Midbrain (tissue), 1 donor: ENCODE data around the gene CLSTN2.

Experiments
- DNase-seq: peaks from one replicate; lab custom pipeline; 2025; lab: John Stamatoyannopoulos, UW

The CLSTN2 gene

DNA sequence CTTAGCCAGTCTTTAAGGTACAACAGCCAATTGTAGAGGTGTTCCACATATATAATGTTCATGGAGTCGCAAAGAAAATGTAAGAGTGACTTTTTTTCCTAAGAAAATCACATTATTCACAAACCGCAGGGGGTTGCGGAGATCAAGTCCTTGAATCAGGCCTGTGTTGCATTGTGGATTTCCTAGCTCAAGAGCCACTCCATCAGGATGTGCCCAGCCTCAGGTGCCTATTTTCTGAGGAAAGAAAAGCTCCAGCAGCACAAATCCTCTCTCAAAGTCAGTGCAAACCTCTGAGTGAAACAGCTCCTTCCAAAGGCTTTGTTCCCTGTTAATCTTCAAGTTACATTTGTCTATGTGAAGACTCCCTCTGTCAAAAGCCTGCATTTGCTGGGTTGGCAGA lies 349.4 kb downstream of the CLSTN2 start:
- no peak for DNase-seq

DNA sequence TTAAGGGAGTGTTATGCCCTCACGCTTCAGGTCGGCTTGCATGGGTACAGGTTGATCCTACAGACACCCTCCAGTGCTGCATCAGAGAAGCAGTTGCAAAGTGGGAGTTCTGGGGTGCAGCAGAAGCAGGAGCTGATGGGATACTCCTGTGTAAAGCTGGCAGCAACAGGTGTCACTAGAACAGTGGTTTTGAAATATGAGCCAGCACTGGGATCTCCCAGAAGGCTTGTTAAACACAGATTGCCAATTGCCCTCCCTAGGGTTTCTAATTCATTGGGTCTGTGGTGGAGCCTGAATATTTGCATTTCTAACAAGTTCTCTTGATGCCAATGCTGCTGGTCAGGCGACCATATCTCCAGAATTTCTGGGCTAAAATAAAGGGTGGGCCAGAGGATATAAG lies 350.4 kb downstream of the CLSTN2 start:
- no peak for DNase-seq

DNA sequence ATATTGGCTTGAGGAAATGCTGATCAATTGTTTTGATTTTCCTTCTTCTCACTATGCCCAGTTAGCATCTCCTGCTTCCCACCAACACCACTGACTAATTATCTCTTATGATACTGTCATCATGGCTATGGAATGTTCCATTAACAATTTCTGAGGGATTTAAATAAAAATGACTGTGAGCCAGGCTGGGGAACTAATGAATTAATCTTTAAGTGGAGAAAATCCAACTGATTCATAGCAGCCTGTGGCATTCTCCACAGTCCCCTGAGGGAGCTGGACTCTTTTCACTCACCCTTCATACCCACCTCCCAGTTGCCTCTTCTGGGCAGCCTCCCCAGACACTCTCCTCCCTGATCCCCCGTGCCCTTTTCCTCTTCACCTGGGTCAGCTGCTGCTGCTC lies 353.6 kb downstream of the CLSTN2 start:
- no peak for DNase-seq

DNA sequence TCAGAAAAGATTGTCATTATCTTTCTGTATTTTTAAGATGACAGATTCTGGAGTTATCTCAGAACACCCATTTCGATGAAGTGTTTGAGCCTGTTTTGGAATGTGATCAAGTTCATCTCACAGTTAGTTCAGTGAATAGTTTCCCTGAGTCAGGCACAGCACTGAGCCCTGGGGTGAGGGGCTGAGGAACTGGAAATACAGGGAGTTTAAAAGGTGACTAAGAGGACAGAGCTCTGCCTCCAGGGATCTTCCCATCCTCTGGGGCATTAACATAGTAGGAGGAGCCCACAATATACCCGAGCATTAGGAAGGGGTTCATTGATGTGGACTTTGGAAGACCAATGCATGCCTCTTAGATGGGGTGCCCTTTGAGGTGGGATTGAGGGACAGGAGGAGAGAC lies 355.1 kb downstream of the CLSTN2 start:
- DNase-seq: no peak

DNA sequence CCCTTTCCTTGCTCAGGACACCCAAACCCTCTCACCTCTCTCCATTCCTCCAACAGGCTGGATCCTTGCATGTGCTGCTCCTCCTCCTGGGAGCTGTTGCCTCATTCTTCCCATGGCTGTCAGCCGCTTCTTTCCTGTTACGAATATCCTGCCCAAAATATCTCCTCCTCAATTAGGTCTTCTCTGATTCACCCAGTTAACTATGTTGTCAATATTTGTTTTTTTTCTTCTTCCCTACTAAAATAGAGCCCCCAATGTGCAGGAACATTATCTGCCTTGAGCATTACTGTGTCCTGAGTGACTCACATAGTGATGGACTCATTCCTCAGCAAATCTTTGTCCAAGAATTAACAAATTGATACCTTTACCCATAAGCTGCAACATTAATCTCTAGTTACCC lies 357.2 kb downstream of the CLSTN2 start:
- DNase-seq: no peak

DNA sequence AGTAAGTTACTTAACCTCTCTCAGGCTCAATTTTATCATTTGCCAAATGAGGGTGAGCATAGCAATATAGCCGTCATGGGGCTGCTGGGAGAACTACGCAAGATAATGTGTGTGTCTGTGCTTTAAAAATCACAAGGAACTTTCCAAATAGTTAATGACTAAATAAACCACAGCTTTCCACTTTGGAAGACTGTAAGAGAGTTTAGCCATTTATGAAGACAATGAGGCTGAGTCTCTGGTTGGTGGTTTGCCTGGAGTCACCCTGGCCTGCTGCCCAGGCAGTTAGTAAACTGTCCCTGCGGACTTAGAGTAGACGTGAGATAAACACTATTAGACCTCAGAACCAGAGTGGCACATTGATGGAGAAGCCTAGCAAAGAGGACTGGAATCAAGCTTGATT lies 357.7 kb downstream of the CLSTN2 start:
- no peak for DNase-seq

DNA sequence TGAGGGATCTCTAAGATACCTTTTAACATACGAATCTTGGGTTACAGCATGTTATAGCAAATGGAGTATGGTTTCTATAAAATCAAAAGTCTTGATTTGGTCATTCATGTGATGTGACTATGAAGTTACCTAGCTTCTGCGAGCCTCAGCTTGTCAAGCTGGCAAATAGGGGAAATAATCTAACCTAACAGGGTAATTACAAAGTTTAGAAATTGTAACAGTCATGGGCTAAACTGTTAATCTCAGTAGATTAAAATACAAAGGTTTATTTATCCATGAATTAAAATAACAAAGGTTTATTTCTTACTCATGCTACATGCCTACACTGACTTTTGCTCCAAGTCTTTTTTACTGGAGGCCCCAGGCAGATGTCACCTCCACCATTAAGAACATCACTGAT lies 359.1 kb downstream of the CLSTN2 start:
- DNase-seq: no peak

DNA sequence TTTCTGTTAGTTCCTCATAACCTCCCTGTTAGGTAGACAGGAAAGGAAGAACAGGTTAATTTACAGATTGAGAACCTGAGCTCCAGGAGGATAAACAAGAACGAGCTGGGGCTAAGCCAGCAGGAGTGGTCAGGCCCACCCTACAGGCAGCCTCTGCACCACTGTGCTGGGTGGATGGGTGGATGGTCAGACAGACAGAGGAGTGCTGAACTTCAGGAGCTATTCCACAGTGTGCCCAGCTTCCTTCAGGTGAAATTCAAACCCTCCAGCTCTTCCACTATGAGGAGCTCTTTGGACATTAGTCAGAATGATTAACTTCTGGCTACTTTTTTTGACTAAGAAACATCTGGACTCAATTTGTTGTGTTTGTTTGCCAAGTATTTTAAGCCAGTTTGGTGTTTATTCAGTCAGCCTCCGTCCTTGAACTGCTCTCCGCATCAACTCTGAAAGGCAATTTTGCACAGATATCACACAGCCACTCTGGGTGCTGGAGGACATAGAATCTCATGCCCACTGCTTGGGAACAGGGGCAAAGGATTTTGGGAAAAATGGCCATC lies 361.9 kb downstream of the CLSTN2 start:
- DNase-seq: no peak

DNA sequence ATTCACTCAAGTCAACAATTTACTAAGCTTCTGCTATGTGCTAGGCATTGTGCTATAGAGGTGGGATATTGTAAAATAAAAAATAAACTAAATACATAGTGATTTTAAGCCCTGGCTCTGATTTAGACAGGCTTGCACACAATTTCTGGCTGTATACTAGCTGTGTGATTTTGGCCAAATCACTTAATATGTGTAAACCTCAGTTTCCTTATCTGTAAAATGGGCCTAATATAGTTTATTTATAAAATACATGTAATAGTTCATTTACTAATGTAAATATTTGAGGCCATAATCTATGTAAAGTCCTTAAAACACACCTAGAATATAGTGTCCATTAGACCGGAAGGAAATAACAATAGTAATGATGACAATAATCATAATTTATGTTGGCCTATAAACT lies 363.1 kb downstream of the CLSTN2 start:
- no peak for DNase-seq

DNA sequence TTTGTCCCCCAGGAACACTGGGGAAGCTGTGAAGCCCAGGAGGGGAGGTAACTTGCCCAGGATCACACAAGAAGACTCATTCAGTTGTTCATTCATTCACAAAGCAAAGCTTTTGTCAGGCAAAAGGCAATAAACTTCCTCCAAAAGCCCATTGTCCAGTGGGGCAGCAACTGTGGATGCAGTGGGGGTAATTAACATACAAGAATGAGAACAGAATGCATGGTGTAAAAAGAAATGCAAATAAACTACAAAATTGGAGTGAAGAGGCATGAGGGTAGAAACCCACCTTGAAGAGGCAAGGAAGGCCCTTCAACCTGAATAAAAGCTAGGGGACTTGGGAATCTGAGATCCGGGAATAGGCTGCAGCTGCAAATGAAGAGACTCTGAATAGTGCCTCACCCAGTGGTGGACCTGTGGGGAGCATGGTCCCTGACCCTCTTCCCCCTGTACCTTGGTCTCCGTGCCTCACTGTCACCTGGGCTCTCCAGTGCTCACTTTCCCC lies 363.6 kb downstream of the CLSTN2 start:
- DNase-seq: no peak

DNA sequence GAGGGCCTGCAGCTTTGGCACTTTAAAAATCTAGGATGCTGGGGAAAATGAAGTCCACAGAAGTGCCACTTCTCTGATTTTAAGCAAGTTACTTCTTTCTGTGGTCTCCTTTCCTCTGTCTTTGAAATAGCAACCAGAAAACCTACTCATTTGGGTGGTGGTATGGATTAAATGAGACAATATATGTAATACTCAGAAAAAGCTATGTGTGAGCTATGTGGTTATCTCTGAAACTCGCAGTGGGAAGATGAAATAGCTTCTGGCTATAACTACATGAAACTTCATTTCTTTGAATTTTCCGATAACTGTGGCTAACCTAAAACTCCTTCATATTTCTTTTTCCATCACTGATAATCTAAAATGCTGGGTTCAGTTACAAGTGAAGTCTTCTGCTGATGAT lies 368.9 kb downstream of the CLSTN2 start:
- DNase-seq: no peak

DNA sequence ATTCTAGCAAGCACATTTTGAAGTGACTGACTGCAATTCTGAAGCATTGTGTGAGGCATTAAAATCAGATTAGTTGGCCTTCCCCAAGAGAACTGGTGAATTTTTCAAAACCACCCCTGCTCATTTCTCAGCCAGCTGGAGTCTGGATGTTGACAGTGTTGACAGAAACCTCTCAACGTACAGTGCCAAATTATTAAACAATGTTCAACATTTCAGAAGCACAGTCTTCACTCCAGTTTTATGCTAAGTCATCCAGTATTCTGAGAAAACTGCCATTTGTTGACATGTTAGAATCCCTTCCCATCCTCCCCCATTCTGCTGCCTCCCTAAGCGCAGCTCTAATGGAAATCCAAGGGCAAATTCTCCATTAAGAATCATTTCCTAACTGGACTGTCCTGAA lies 373.6 kb downstream of the CLSTN2 start:
- no peak for DNase-seq

DNA sequence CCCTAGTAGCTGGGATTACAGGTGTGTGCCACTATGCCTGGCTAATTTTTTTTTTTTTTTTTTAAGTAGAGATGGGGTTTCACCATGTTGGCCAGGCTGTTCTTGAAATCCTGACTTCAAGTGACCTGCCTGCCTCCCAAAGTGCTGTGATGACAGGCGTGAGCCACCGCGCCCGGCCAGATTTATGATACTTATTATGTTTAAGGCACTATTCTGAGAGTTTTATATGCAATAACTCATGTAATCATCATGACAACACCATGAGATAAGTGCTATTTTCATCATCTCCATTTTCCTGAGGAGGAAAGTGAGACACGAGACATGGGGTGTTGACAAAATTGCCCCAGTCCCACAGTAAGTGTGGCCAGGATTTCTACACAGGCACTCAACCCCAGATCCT lies 376.4 kb downstream of the CLSTN2 start:
- DNase-seq: no peak

DNA sequence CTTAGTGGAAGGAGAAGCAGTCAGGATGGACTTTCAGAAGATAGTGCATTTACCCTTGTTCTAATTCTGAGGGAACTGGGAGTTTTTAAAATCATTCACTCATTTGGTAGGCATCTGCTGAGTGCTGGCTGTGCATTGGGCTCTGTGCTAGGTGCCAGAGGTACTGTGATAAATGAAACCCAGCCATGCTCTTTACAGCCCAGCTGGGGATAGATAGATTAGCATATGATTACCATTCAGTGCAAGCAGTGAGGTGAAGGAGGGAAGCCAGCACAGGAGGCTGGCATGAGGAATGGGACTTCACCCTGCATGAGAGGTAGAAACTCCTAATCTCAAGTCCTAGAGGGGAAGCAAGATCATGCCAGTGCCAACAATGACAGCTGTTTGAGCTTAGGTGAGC lies 381.0 kb downstream of the CLSTN2 start:
- DNase-seq: no peak

DNA sequence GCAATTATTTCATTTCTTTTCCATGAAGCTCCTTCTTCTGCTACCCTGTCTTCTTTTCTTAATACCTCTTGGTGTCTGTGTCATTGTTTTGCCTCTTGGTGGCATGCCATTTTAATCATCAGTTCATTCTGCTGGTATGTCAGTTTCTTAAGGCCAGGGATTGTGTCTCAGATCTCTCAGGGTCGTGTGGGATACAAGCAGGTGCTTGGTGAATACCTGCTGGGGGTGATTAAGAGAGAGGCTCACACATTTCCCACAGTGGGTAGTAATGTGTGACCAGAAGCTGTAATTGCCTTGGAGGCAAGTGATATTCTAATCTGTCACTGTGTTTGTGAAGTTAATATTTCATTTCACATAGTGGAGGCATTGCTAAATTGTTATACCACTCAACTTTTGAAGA lies 381.5 kb downstream of the CLSTN2 start:
- no peak for DNase-seq

DNA sequence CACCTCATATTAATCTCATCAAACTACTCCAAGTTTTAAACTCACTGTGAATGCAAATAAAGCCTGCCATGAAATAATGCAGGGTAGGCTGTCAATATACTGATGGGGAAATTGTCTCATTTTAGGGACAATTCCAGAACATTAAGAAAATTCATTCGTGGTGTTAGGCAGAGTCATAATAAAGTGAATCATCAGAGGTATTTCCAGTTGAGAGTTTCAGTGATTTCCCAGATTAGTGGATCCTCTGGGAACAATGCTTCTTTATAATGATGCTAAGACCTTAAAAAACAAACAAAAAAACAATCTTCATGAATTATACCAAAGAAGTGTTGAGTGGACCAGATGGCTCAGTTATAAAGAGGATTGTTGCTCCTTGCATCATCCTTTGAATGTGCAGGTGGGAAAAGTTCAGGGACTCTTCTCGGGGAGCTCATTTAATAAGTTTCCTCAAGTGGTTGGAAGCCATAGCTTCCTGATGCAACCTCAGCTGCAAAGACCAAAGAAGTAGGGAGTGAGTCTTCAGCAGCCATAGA lies 381.9 kb downstream of the CLSTN2 start:
- DNase-seq: no peak

DNA sequence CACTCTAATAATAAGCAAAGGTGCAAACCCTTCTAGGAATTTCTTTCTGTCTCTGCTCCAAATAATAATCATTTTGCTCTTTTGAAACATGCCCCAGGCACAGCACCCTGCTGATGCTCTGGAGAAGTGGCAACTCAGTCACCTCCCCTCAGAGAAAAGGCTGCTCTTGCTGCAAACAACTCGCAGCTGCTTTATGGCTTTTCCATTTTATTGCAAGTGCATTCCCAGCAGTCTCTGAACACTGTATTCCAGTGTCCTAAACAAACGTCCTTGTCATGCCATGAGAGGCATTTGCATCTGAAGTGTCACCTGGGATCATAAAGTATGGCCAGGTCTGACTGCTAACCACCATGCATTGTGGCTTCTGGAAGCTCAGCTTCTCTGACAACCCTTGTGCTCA lies 384.8 kb downstream of the CLSTN2 start:
- DNase-seq: no peak

DNA sequence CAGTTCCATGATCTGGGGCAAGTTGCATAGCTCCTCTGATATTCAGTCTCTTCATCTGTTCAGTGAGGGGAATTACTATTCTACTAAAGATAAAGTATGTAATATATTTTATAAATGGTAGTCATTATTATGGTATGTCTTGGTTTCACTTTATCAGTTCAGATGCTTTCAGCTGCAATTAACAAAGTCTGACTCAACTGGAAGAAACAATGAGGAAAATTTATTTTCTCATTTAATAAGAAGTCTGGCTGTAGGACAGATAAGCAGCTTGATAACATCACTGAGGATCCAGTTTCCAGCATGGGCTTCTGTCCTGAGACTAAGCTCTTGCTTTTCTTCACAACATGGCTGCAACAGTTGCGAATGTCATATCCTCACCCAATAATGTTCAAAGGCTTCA lies 388.6 kb downstream of the CLSTN2 start:
- no peak for DNase-seq

DNA sequence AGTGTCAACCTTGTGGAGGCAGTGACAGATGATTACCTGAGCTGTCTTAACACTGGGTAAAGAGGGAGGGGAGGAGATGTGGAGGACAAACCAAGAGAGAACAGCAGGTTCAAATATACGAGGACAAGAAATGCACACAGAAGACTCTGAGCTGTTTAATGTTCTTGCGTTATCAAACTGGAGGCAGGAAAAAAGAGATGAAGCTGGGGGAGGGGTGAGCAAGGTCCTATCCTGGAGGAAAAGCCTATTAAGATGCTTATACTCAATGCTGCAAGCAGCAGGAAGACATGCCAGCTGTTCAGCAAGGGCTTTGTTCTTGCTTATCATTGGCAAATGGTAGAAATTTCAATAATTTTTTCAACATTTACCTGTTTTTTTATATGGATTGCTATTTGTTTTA lies 397.1 kb downstream of the CLSTN2 start:
- DNase-seq: no peak

DNA sequence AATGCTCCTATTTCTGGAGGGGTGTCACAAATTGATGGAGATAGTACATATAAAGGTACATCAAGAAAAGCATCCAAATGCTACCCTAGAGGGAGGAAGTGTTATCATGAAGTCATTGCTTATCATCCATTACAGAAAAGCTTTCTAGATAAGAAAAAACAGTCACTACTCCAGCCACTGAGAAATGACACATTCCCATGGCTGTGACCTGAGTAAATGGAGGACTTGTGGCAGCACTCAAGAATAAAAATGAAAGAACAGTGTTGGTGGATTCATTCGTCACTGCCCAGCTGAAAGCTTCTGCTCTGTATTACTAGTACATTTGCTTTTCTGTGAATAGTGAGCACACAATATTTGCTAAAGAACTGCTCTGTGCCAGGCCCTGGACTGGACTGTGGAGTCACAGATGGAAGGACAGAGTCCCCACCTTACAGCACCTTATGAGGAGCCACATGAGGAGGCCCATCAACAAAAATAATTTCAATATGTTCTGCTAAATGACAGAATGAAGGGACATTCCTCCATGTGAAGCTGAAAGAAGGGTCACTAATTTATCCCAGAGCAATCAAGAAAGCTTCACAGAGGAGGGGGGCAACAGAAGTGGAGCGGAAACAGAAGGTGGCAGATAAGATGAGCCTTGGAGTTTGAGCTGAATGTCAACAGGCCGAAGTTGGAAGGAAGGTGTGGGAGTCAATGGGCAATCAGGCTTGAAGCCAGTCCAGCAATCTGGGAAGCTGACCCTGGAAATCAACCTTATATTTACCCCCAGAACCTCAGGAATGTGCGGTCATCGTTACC lies 399.3 kb downstream of the CLSTN2 start:
- no peak for DNase-seq

DNA sequence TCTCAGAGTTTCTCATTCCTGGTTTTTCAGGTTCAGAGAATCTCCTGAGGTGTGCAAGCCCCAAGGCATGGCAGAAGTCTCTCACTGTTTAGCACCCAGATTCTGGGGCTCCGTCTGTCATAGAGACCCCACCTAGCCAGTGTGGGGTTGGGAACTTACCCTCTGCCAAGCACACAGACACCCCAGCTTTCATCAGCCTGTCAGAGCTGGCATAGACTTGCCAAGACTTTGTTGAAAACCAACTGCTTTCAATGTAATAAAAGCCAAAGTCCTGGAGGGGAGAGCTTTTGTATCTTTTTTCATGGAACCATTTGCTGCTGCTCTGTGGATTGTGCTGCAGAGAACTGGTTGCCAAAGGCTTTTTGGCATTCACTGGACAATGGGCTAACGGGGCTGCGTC lies 401.5 kb downstream of the CLSTN2 start:
- DNase-seq: no peak

DNA sequence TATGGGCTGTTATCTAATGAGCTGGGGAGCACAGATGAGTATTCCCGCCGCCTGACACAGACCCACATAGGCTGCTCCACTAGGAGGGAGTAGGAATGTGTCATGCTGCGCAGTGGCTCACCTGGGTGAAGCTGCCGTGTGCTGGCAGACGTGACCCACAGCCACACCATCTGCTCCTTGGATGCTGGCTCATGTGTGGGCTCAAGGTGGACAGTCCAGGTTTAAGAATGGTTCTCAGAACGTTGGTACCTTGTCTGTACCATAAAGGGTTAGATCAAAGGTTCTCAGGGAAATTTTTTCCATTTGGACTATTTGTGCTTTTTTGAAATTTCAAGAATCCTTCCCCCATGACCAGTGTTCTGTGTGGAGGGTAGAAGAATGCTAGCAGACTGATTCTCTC lies 403.9 kb downstream of the CLSTN2 start:
- DNase-seq: no peak

DNA sequence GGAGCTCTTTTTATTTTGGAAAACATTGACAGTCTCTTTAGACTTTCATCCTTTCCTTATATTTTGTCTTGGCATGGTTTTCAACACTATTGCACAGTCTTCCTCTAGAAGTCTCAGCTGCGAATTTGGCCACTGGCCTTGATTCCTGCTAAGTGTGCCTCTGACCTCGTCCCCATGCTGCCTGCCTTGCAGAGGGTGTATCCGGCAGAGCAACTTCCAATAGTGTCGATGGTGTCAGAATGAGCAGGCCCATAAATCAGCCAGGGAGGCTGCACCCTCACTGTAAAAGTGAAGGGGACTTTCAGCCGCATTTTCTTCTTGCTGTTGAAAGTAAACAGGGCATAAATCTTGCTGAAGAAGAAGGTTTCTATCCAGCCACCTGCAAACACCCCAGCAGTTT lies 406.2 kb downstream of the CLSTN2 start:
- no peak for DNase-seq
